AG04450 (cell line): ENCODE measurements around the gene NCAPD3. TPM values are rescaled to one million over a fixed set of nuclear protein-coding genes. Genes with fewer than 3 reads are reported as not detected.
A peak's percentile ranks its signal among the peaks of the same experiment; 100 is the strongest.

Experiments used
- CTCF ChIA-PET: fragments of 300-600, 350-600 bp; formaldehyde crosslinking; extraction: SDS; loops from one replicate; lab custom pipeline; 2022; ENCODE audit warnings: antibody characterized with exemption, inconsistent platforms; lab: Charles Lee
- POLR2A ChIA-PET: fragments of 350-600 bp; formaldehyde crosslinking; extraction: SDS; loops from one replicate; lab custom pipeline; 2021; ENCODE audit warnings: antibody characterized with exemption, inconsistent platforms; lab: Yijun Ruan, JAX
- DNase-seq: peaks from one replicate; pipeline ENCODE4 v3.0.0-alpha.2; 2011; ENCODE audit warnings: low read depth, low spot score
- H3K27ac ChIP-seq: one replicate; pipeline ENCODE4 v1.5.1; 2012; ENCODE audit warnings: low read depth, low read length, control low read depth
- H3K27me3 ChIP-seq: one replicate; pipeline ENCODE4 v1.6.0; 2012; ENCODE audit warnings: low read length; ENCODE audit not compliant: control insufficient read depth, insufficient read depth
- H3K4me3 ChIP-seq: 2 replicates; pipeline ENCODE4 v1.5.1; 2011; ENCODE audit warnings: mild to moderate bottlenecking, low read depth, low read length, control low read depth
- H3K9me3 ChIP-seq: 2 replicates; pipeline ENCODE4 v1.5.1; 2012; ENCODE audit warnings: low read length; ENCODE audit not compliant: control insufficient read depth, insufficient read depth
- CTCF ChIP-seq: IDR thresholded peaks from 2 replicates; pipeline ENCODE4 v1.5.1; 2011; ENCODE audit warnings: low read depth, low read length, control low read depth, inconsistent platforms
- polyA plus RNA-seq: library from polyadenylated mRNA; depleted of rRNA; stranded (reverse); fragments of >200 nt; gene quantifications from 2 replicates; pipeline ENCODE4 v1.2.3, GENCODE V29; 2011

The NCAPD3 gene
- polyA plus RNA-seq, 1 experiment, result 12.2 TPM

GRCh38 chr11:134264966-134265764 lies 41.4 kb upstream of the NCAPD3 start:
- no peak for TF ChIP-seq CTCF
- CTCF ChIA-PET, result no interaction called here
- Histone ChIP-seq H3K27me3 (no peaks in the 10 kb centered on the region), H3K27ac (no peak overlapping the region), H3K9me3 (no peaks in the 10 kb centered on the region), H3K4me3 (no peak overlapping the region)
- POLR2A ChIA-PET, result no interaction called here
- DNase-seq, result no peak

DNA sequence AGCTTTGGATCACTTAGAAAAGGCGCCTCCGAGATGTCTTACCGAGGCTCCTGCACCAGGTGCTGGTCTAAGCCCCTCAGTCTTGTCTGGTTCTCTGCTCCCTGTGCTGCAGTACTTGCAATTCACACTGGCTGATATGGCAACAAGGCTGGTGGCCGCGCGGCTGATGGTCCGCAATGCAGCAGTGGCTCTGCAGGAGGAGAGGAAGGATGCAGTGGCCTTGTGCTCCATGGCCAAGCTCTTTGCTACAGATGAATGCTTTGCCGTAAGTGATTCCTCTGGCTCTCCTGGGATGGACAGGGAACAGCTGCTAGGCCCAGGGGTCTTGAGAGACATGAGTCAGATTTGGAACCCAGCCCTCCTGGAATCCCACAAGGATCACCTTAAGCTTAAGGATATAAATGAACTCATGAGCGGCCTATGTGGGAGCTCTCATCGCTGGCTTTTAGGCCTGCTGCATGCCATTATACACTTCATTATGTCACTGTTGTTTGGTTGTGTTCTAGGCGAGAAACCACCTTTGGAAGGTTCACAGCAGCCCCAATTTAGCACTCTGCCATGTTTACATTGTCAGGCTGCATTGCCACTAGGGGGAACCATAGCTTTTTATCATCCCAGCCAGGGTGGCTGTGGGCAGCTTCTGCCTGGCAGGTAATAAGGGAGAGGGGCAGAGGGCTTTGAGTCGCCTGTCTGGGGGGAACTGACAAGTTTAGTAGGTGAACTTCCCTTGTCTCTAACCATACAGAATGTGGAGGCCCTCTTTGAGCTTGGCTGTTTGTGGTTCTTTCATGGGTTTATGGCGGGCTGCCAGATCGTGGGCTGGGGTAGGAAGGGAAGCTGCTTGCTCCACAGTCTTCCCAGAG lies 38.1 kb upstream of the NCAPD3 start:
- DNase-seq, result no peak
- H3K4me3 ChIP-seq, result no peak overlapping the region
- TF ChIP-seq CTCF, result peak; percentile 60
- H3K27me3 ChIP-seq, result no peaks in the 10 kb centered on the region
- CTCF ChIA-PET, result interaction anchor here (0.7 to 2.6 kb wide), 6 partner anchors 8 to 18 kb away, joined by 3 to 14 read pairs (median 4); partner anchors contain the start of genes ACAD8 and THYN1
- H3K9me3 ChIP-seq, result no peaks in the 10 kb centered on the region
- POLR2A ChIA-PET, result interaction anchor here (1.1 kb wide), 1 partner anchor 8 kb away, joined by 4 read pairs; the partner anchor contains the start of genes ACAD8 and THYN1
- no peak overlapping the region for H3K27ac ChIP-seq

- CTCF ChIA-PET, result interaction anchor here (1.1 to 2.6 kb wide), 3 partner anchors 12 to 19 kb away, joined by 3 to 14 read pairs (median 5); no protein-coding TSS in a partner anchor
- no peak for TF ChIP-seq CTCF
- POLR2A ChIA-PET, result no interaction called here
These were observed 37.2 kb upstream of the NCAPD3 start for GRCh38 chr11:134260983-134261382.

GRCh38 chr11:134260503-134260902 lies 36.7 kb upstream of the NCAPD3 start:
- CTCF ChIA-PET, result interaction anchor here (2.6 kb wide), 1 partner anchor 12 kb away, joined by 14 read pairs; no protein-coding TSS in a partner anchor
- TF ChIP-seq CTCF, result no peak
- H3K27me3 ChIP-seq, result no peaks in the 10 kb centered on the region
- POLR2A ChIA-PET, result no interaction called here
- no peak overlapping the region for H3K27ac ChIP-seq
- no peak overlapping the region for H3K4me3 ChIP-seq
- DNase-seq, result no peak
- H3K9me3 ChIP-seq, result no peaks in the 10 kb centered on the region

More at GRCh38 chr11:134260983-134261382, 37.2 kb upstream of the NCAPD3 start:
- Histone ChIP-seq H3K4me3 (no peak overlapping the region), H3K9me3 (no peaks in the 10 kb centered on the region), H3K27me3 (no peaks in the 10 kb centered on the region), H3K27ac (no peak overlapping the region)
- DNase-seq, result no peak
